Left lung (tissue), 10 donors: ENCODE results near the gene ECSCR. TPM values are rescaled to one million over a fixed set of nuclear protein-coding genes. Genes with fewer than 3 reads are reported as not detected.

Source experiments
- ATAC-seq: fragments of 200-7000 bp; cut with Tn5 transposase; one replicate; pipeline ENCODE4 v1.9.1; 2020; ENCODE audit warnings: moderate library complexity
- DNase-seq, 4 donors: peaks; one replicate each; pipeline ENCODE4 v3.0.0-alpha.2; 2013 to 2020
- H3K27ac ChIP-seq, 2 donors: fragments of 200-600 bp; sonication (generic) in 1 of 2; one replicate each; pipeline versions ENCODE4 v1.5.0 to v1.8.0; 2020 to 2021
- H3K27me3 ChIP-seq, 2 donors: fragments of 200-600 bp; sonication (generic) in 1 of 2; one replicate each; pipeline versions ENCODE4 v1.5.0 to v1.8.0; 2020 to 2021
- H3K36me3 ChIP-seq, 2 donors: fragments of 200-600 bp; sonication (generic) in 1 of 2; one replicate each; pipeline versions ENCODE4 v1.5.0 to v1.8.0; 2020 to 2021
- H3K4me1 ChIP-seq, 2 donors: fragments of 200-600 bp; one replicate each; pipeline ENCODE4 v1.8.0; 2021
- H3K4me3 ChIP-seq, 2 donors: fragments of 200-600 bp; sonication (generic) in 1 of 2; one replicate each; pipeline versions ENCODE4 v1.5.0 to v1.8.0; 2020 to 2021; ENCODE audit warnings: mild to moderate bottlenecking in 1 of 2
- H3K9me3 ChIP-seq, 2 donors: fragments of 200-600 bp; sonication (generic) in 1 of 2; one replicate each; pipeline versions ENCODE4 v1.5.0 to v1.8.0; 2020 to 2021
- intact Hi-C, 2 donors: fragments of 100-400 bp; cut with DNase I; formaldehyde crosslinking; loops; one replicate each; pipeline versions ENCODE4 v1.11.2 to v1.14.2; 2022
- polyA plus RNA-seq, 6 donors: library from polyadenylated mRNA; unstranded; fragments of 120-200 nt; gene quantifications; one replicate each; pipeline ENCODE4 v1.2.1, GENCODE V29; 2013; ENCODE audit not compliant: insufficient read length in 6 of 6
- total RNA-seq, 2 donors: library from RNA; stranded (reverse); fragmentation: NEBNext Ultra II Directional; extraction: Animal tissue kit (Norgen Biotek cat#: 25700); gene quantifications; one replicate each; pipeline ENCODE4 v1.2.1, GENCODE V29; 2021
- TF ChIP-seq, protein P1 (sequence below), 2 donors: fragments of 200-600 bp; sonication (generic) in 1 of 2; IDR thresholded peaks; one replicate each; pipeline versions ENCODE4 v1.5.0 to v1.8.0; 2021; ENCODE audit warnings: antibody characterized with exemption in 2 of 2
- donor health status: DM: no; HTN: yes; CAD: no.
- donor health status: DM: no; HTN: no; CAD: no.

ECSCR gene
- total and polyA plus RNA-seq, 8 donors: 25.4 to 72.6 (median 64.3) TPM

DNA sequence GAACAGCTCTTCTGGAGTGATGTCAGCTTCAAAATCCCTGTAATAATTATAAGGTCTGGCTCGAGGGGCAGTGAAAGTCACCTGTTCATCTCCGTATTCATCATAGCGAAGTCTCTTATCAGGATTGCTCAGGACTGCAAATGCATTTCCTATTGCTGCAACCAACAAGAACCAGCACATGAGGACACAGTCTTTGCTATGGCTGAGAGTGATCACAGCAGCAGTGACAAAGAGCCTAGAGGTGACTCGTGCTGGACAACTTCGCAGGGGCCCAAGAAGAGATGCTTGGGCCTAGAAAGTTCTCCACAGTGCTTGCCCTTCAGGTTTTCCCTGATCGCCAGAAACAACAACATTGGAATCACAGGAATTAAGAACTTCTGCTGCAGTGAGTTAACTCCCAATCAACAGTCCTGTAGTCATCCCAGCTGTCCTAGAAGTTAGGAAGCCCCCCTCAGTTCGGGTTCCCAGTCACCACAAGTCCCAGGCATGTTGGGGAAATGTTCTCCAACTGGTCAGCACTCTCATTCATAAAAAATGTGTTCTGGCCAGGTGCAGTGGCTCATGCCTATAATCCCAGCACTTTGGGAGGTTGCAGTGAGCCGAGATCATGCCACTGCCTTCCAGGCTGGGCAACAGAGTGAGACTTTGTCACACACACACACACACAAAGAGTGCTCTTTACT, 36.2 kb downstream of the ECSCR start:
- H3K27me3 ChIP-seq: no peaks in the 10 kb centered on the region
- H3K9me3 ChIP-seq: no peaks in the 10 kb centered on the region
- no peak overlapping the region for H3K4me3 ChIP-seq
- no peaks in the 10 kb centered on the region for H3K4me1 ChIP-seq
- ATAC-seq (no peak), DNase-seq (no peak)
- intact Hi-C loops: no loop called here
- peaks cover 0 to 26% of the 10 kb centered on the region in 2 donors for H3K36me3 ChIP-seq
- no peak overlapping the region for H3K27ac ChIP-seq
- TF ChIP-seq, protein P1, sequence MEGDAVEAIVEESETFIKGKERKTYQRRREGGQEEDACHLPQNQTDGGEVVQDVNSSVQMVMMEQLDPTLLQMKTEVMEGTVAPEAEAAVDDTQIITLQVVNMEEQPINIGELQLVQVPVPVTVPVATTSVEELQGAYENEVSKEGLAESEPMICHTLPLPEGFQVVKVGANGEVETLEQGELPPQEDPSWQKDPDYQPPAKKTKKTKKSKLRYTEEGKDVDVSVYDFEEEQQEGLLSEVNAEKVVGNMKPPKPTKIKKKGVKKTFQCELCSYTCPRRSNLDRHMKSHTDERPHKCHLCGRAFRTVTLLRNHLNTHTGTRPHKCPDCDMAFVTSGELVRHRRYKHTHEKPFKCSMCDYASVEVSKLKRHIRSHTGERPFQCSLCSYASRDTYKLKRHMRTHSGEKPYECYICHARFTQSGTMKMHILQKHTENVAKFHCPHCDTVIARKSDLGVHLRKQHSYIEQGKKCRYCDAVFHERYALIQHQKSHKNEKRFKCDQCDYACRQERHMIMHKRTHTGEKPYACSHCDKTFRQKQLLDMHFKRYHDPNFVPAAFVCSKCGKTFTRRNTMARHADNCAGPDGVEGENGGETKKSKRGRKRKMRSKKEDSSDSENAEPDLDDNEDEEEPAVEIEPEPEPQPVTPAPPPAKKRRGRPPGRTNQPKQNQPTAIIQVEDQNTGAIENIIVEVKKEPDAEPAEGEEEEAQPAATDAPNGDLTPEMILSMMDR (IDR thresholded peaks at IDR 0.05): no peak

DNA sequence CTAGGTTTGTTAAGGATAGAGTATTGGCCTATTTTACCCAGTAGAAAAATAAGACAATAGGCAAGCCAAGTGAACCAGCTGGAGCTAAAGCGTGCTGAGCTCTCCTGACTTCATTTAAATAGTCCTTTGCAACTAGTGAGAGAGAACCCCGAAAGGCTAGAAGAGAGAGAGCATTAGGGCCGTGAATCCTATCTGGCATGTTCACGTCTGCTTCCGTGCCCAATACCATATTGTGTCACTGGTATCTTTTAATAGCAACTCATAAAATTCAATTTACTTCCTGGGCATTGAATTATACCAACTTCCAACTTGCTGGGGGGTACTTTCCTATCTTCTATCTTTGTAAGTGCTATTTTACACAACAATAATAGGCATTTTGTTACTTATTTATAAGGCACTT, 37.0 kb downstream of the ECSCR start:
- no peak for ATAC-seq
- Histone ChIP-seq H3K4me3 (no peak overlapping the region), H3K36me3 (peaks cover 0 to 26% of the 10 kb centered on the region in 2 donors), H3K27me3 (no peaks in the 10 kb centered on the region), H3K4me1 (no peaks in the 10 kb centered on the region), H3K27ac (no peak overlapping the region), H3K9me3 (no peaks in the 10 kb centered on the region)
- no peak for DNase-seq
- TF ChIP-seq, protein P1 (IDR thresholded peaks at IDR 0.05): no peak
- intact Hi-C loops: no loop called here

DNA sequence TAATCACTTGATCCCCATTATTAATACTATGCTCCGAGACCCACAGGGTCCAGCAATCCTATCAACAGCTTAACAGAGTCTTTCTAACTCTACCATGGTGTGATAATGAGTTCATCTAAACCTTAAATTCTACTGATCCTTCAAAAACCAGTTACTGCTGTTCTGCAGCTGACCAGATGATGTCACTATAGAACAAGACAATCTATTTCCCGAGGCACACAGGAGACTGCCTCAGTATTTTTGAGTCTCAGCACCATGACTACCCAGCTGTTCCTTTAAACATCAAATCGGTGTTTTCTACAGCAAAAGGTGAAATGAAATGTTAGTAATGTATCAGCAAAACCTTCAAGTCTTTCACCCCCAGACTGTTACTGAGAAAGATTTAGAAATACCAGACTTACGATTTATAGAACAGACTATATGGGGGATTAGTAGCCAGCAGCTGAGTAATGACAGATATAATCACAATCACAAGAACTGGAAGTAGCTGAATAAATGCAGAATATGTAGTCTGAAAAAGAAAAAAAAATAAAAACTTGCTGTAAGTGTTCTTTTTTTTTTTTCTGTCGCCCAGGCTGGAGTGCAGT, 40.1 kb downstream of the ECSCR start:
- ATAC-seq (peak; percentile 92), DNase-seq (peak in 2 of 4 donors; percentile 49 to 75)
- Histone ChIP-seq H3K9me3 (no peaks in the 10 kb centered on the region), H3K4me3 (no peak overlapping the region), H3K36me3 (peaks cover 0 to 19% of the 10 kb centered on the region in 2 donors), H3K4me1 (peaks cover 0 to 4% of the 10 kb centered on the region in 2 donors), H3K27me3 (no peaks in the 10 kb centered on the region), H3K27ac (no peak overlapping the region)
- TF ChIP-seq, protein P1 (IDR thresholded peaks at IDR 0.05): peak; percentile 69 to 79
- intact Hi-C loops: loop anchor here in 1 of 2 donors (5.0 kb wide), 1 partner anchor 90 kb away; no protein-coding TSS in a partner anchor

DNA sequence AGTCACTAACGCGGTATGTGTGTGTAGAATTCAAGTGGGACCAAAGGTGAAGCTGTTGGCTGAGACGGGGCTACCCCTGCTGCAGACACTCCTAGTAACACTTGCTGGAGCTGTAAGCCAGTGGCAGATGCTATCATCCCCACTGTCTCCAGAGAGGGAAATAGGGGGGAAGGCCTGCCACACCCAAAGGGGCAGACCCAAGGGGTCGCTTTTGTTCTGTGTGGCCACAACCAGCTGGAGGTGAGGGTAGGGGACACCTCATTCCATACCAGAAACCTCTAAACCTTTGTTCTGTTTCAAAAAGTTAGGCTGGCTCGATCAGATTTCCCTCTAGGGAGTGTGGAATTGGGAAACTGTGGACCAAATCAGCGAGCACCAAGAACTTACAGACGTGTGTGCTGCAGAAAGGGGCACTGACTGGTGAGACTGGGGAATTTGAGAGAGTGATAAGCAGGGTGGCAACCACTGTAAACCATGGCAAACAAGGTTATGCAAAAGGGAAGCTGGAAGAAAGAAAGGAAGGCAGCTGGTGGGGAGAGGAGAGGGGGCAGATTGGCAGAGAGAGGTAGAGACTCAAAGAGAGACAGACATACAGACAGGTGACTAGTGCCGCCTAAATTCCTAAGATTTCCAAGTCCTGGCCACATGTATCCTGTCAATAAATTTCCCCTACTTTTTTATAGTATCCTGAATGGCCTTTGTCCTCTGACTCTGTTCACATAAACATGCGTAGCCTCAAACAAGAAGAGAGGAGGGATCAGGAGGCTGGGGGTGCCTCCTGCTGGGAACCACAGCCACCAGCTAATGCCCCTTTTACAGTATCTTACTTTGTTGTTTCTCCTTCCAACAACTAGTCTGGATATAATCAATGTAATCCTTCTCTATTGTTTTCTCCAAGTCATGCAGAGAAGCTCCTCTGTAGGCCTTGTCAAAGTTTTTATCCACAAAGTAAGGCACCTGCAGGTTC, 43.0 kb downstream of the ECSCR start:
- no peak overlapping the region for H3K4me3 ChIP-seq
- no peaks in the 10 kb centered on the region for H3K9me3 ChIP-seq
- DNase-seq (no peak), ATAC-seq (no peak)
- peaks cover 0 to 3% of the 10 kb centered on the region in 2 donors for H3K36me3 ChIP-seq
- peaks cover 7 to 8% of the 10 kb centered on the region in 2 donors for H3K4me1 ChIP-seq
- intact Hi-C loops: loop anchor here in 1 of 2 donors (5.0 kb wide), 1 partner anchor 93 kb away; no protein-coding TSS in a partner anchor
- H3K27me3 ChIP-seq: no peaks in the 10 kb centered on the region
- TF ChIP-seq, protein P1 (IDR thresholded peaks at IDR 0.05): no peak
- no peak overlapping the region for H3K27ac ChIP-seq
